Measurements from ENCODE around the gene EVL.
A peak's percentile ranks its signal among the peaks of the same experiment; 100 is the strongest.

Gene EVL

GRCh38 chr14:100146531-100147091 lies 81.4 kb downstream of the EVL start:
- H3K4me3 ChIP-seq (ENCODE audit: low read length), result peak overlapping the region; percentile 48

GRCh38 chr14:100147181-100147631 lies 82.0 kb downstream of the EVL start:
- peak overlapping the region; percentile 61 for H3K4me2 ChIP-seq (ENCODE audit: low read length)
- H3K36me3 ChIP-seq (replicated peaks; ENCODE audit: low read depth, low read length), result no peaks in the 10 kb centered on the region
- TF ChIP-seq EZH2phosphoT487 (IDR thresholded peaks at IDR 0.05; ENCODE audit: low read depth), result no peak
- no peak for TF ChIP-seq CTCF (IDR thresholded peaks at IDR 0.05; ENCODE audit: low read depth, low read length)
- H3K27ac ChIP-seq (ENCODE audit: low read length), result no peak overlapping the region
- H4K20me1 ChIP-seq (ENCODE audit: insufficient read depth, low read length), result no peaks in the 10 kb centered on the region
- H2AFZ ChIP-seq (ENCODE audit: low read depth, low read length), result no peak overlapping the region
- peak overlapping the region; percentile 7; the same call in 1 of the 2 replicates for H3K9ac ChIP-seq (ENCODE audit: low read length)
- H3K27me3 ChIP-seq (ENCODE audit: low read depth, low read length), result no peaks in the 10 kb centered on the region
- no peaks in the 10 kb centered on the region for H3K79me2 ChIP-seq (ENCODE audit: low read length)
- peak overlapping the region; percentile 48 for H3K4me3 ChIP-seq (ENCODE audit: low read length)
- H3K9me3 ChIP-seq (ENCODE audit: insufficient read depth, low read length), result no peaks in the 10 kb centered on the region
- H3K4me1 ChIP-seq (ENCODE audit: low read length), result peaks cover 11% of the 10 kb centered on the region

More at GRCh38 chr14:100146531-100147091, 81.4 kb downstream of the EVL start:
- Histone ChIP-seq H3K27me3 (ENCODE audit: low read depth, low read length) (no peaks in the 10 kb centered on the region), H2AFZ (ENCODE audit: low read depth, low read length) (no peak overlapping the region), H3K79me2 (ENCODE audit: low read length) (no peaks in the 10 kb centered on the region), H3K4me1 (ENCODE audit: low read length) (peaks cover 11% of the 10 kb centered on the region), H3K4me2 (ENCODE audit: low read length) (peak overlapping the region; percentile 61), H4K20me1 (ENCODE audit: insufficient read depth, low read length) (no peaks in the 10 kb centered on the region), H3K36me3 (replicated peaks; ENCODE audit: low read depth, low read length) (no peaks in the 10 kb centered on the region), H3K9ac (ENCODE audit: low read length) (no peak overlapping the region; the same call in 1 of the 2 replicates), H3K9me3 (ENCODE audit: insufficient read depth, low read length) (no peaks in the 10 kb centered on the region), H3K27ac (ENCODE audit: low read length) (no peak overlapping the region)
- TF ChIP-seq CTCF (IDR thresholded peaks at IDR 0.05; ENCODE audit: low read depth, low read length), result no peak

- no peak for TF ChIP-seq CTCF (IDR thresholded peaks at IDR 0.05; ENCODE audit: low read depth, low read length)
- no peak overlapping the region for H3K9ac ChIP-seq (ENCODE audit: low read length)
- H3K4me1 ChIP-seq (ENCODE audit: low read length), result peaks cover 11% of the 10 kb centered on the region
- no peak overlapping the region for H3K27ac ChIP-seq (ENCODE audit: low read length)
- no peaks in the 10 kb centered on the region for H3K79me2 ChIP-seq (ENCODE audit: low read length)
- H2AFZ ChIP-seq (ENCODE audit: low read depth, low read length), result peak overlapping the region; percentile 14; the same call in 1 of the 2 replicates
- no peaks in the 10 kb centered on the region for H3K9me3 ChIP-seq (ENCODE audit: insufficient read depth, low read length)
- H3K4me3 ChIP-seq (ENCODE audit: low read length), result peak overlapping the region; percentile 48
- no peaks in the 10 kb centered on the region for H4K20me1 ChIP-seq (ENCODE audit: insufficient read depth, low read length)
- peak overlapping the region; percentile 61 for H3K4me2 ChIP-seq (ENCODE audit: low read length)
- H3K36me3 ChIP-seq (replicated peaks; ENCODE audit: low read depth, low read length), result no peaks in the 10 kb centered on the region
- H3K27me3 ChIP-seq (ENCODE audit: low read depth, low read length), result no peaks in the 10 kb centered on the region
Observed at GRCh38 chr14:100147691-100148464, 82.7 kb downstream of the EVL start.

GRCh38 chr14:100148837-100149731 lies 83.9 kb downstream of the EVL start:
- Histone ChIP-seq H3K9me3 (ENCODE audit: insufficient read depth, low read length) (no peaks in the 10 kb centered on the region), H4K20me1 (ENCODE audit: insufficient read depth, low read length) (no peaks in the 10 kb centered on the region), H3K4me1 (ENCODE audit: low read length) (peaks cover 11% of the 10 kb centered on the region), H2AFZ (ENCODE audit: low read depth, low read length) (no peak overlapping the region), H3K4me2 (ENCODE audit: low read length) (no peak overlapping the region), H3K36me3 (replicated peaks; ENCODE audit: low read depth, low read length) (no peaks in the 10 kb centered on the region), H3K4me3 (ENCODE audit: low read length) (no peak overlapping the region), H3K9ac (ENCODE audit: low read length) (no peak overlapping the region), H3K27ac (ENCODE audit: low read length) (no peak overlapping the region), H3K27me3 (ENCODE audit: low read depth, low read length) (no peaks in the 10 kb centered on the region), H3K79me2 (ENCODE audit: low read length) (no peaks in the 10 kb centered on the region)
- TF ChIP-seq EZH2phosphoT487 (IDR thresholded peaks at IDR 0.05; ENCODE audit: low read depth), result no peak
- no peak for TF ChIP-seq CTCF (IDR thresholded peaks at IDR 0.05; ENCODE audit: low read depth, low read length)
